PFSK-1 (cell line): ENCODE measurements around the gene PPM1H.

Experiments used
- POLR2AphosphoS5 ChIP-seq: IDR thresholded peaks from 2 replicates; pipeline ENCODE4 v1.6.1; 2012; ENCODE audit warnings: low read depth, mild to moderate bottlenecking, control low read depth, low read length, moderate library complexity
- TF ChIP-seq, protein P1 (sequence below), 2 experiments: IDR thresholded peaks; 2 replicates each; pipeline versions ENCODE4 v1.6.1 to v1.8.0; 2011 to 2012; ENCODE audit warnings: low read depth in 2 of 2, low read length in 2 of 2, control low read depth in 1 of 2, inconsistent platforms in 1 of 2, mild to moderate bottlenecking in 1 of 2, moderate library complexity in 1 of 2; ENCODE audit not compliant: insufficient read depth in 1 of 2

- no peak for TF ChIP-seq POLR2AphosphoS5
- TF ChIP-seq, protein P1, sequence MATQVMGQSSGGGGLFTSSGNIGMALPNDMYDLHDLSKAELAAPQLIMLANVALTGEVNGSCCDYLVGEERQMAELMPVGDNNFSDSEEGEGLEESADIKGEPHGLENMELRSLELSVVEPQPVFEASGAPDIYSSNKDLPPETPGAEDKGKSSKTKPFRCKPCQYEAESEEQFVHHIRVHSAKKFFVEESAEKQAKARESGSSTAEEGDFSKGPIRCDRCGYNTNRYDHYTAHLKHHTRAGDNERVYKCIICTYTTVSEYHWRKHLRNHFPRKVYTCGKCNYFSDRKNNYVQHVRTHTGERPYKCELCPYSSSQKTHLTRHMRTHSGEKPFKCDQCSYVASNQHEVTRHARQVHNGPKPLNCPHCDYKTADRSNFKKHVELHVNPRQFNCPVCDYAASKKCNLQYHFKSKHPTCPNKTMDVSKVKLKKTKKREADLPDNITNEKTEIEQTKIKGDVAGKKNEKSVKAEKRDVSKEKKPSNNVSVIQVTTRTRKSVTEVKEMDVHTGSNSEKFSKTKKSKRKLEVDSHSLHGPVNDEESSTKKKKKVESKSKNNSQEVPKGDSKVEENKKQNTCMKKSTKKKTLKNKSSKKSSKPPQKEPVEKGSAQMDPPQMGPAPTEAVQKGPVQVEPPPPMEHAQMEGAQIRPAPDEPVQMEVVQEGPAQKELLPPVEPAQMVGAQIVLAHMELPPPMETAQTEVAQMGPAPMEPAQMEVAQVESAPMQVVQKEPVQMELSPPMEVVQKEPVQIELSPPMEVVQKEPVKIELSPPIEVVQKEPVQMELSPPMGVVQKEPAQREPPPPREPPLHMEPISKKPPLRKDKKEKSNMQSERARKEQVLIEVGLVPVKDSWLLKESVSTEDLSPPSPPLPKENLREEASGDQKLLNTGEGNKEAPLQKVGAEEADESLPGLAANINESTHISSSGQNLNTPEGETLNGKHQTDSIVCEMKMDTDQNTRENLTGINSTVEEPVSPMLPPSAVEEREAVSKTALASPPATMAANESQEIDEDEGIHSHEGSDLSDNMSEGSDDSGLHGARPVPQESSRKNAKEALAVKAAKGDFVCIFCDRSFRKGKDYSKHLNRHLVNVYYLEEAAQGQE (IDR thresholded peaks at IDR 0.05; ENCODE audit: insufficient read depth in 1 of 2, low read depth in 2 of 2, low read length in 2 of 2) = no peak
These were observed 164.6 kb downstream of the PPM1H start for GRCh38 chr12:62770381-62770780.
